HCT116 (cell line): ENCODE results near the gene KRTAP8-1. TPM values are rescaled to one million over a fixed set of nuclear protein-coding genes. Genes with fewer than 3 reads are reported as not detected.

Experiments
- total RNA-seq: library from RNA; stranded (reverse); gene quantifications from one replicate; pipeline ENCODE4 v1.2.1, GENCODE V29; 2021; ENCODE audit not compliant: unreplicated experiment

KRTAP8-1 gene
- total RNA-seq, 1 experiment from 2014 or later = not detected

Other genes with a start within 250 kb of the KRTAP8-1 start
- gene KRTAP22-2, start 222.9 kb downstream of the KRTAP8-1 start, total RNA-seq = not detected
- not detected for gene KRTAP6-3, start 220.8 kb downstream of the KRTAP8-1 start, total RNA-seq
- gene KRTAP6-2, start 214.4 kb downstream of the KRTAP8-1 start, total RNA-seq = not detected
- not detected for gene KRTAP22-1, start 212.2 kb downstream of the KRTAP8-1 start, total RNA-seq
- gene KRTAP6-1, start 199.3 kb downstream of the KRTAP8-1 start, total RNA-seq = not detected
- not detected for gene KRTAP20-1, start 196.8 kb downstream of the KRTAP8-1 start, total RNA-seq
- not detected for gene KRTAP20-4, start 192.6 kb downstream of the KRTAP8-1 start, total RNA-seq
- not detected for gene KRTAP20-2, start 178.1 kb downstream of the KRTAP8-1 start, total RNA-seq
- gene KRTAP20-3, start 170.4 kb downstream of the KRTAP8-1 start, total RNA-seq = not detected
- not detected for gene KRTAP21-3, start 94.5 kb downstream of the KRTAP8-1 start, total RNA-seq
- gene KRTAP21-2, start 66.0 kb downstream of the KRTAP8-1 start, total RNA-seq = not detected
- not detected for gene KRTAP21-1, start 57.8 kb downstream of the KRTAP8-1 start, total RNA-seq
- gene KRTAP7-1, start 16.5 kb upstream of the KRTAP8-1 start, total RNA-seq = not detected
- not detected for gene KRTAP11-1, start 68.3 kb upstream of the KRTAP8-1 start, total RNA-seq
- gene KRTAP19-8, start 225.2 kb upstream of the KRTAP8-1 start, total RNA-seq = not detected